SK-N-MC (cell line): ENCODE measurements around the gene KIF1A.

Experiments
- DNase-seq: peaks from one replicate; pipeline ENCODE4 v3.0.0-alpha.2; 2011; ENCODE audit warnings: low read depth, low spot score
- H3K27ac ChIP-seq: fragments of 200-600 bp; sonication (generic); 2 replicates; pipeline ENCODE4 v1.5.1; 2016; ENCODE audit warnings: mixed run types
- H3K36me3 ChIP-seq: fragments of 200-600 bp; sonication (generic); 2 replicates; pipeline ENCODE4 v1.6.1; 2017; ENCODE audit warnings: antibody characterized with exemption, low read length, mixed read lengths; ENCODE audit not compliant: insufficient read depth
- H3K4me3 ChIP-seq: fragments of 200-600 bp; sonication (generic); 2 replicates; pipeline ENCODE4 v1.5.1; 2016
- H3K9ac ChIP-seq: fragments of 200-600 bp; sonication (generic); 2 replicates; pipeline ENCODE4 v1.8.0; 2017; ENCODE audit warnings: mixed run types, mixed read lengths; ENCODE audit not compliant: insufficient read length
- H3K9me3 ChIP-seq: fragments of 200-600 bp; sonication (generic); 2 replicates; pipeline ENCODE4 v1.6.1; 2017; ENCODE audit warnings: low read depth, mild to moderate bottlenecking, antibody characterized with exemption, low read length, moderate library complexity, mixed read lengths
- EZH2 ChIP-seq: fragments of 200-600 bp; sonication (generic); IDR thresholded peaks from one replicate; pipeline ENCODE4 v1.6.1; 2017; ENCODE audit warnings: antibody characterized with exemption
- FOXP2 ChIP-seq: optimal IDR thresholded peaks from 2 replicates; pipeline ENCODE3; 2011; ENCODE audit warnings: mild to moderate bottlenecking, moderate library complexity; ENCODE audit not compliant: insufficient read depth; ENCODE audit errors: extremely low read length, control extremely low read depth
- POLR2AphosphoS5 ChIP-seq: IDR thresholded peaks from 2 replicates; pipeline ENCODE4 v1.6.1; 2012; ENCODE audit warnings: mild to moderate bottlenecking, low read depth, low read length, borderline replicate concordance

Gene KIF1A

GRCh38 chr2:240711701-240712100 is 108.3 kb downstream of the KIF1A start:
- no peak for TF ChIP-seq POLR2AphosphoS5
- no peak for TF ChIP-seq FOXP2
- no peak overlapping the region for H3K27ac ChIP-seq
- DNase-seq: no peak
- H3K4me3 ChIP-seq: no peak overlapping the region
- H3K9ac ChIP-seq: no peak overlapping the region
- H3K36me3 ChIP-seq: no peaks in the 10 kb centered on the region
- no peaks in the 10 kb centered on the region for H3K9me3 ChIP-seq

- no peaks in the 10 kb centered on the region for H3K36me3 ChIP-seq
- no peak for DNase-seq
- TF ChIP-seq FOXP2 (no peak), EZH2 (no peak), POLR2AphosphoS5 (no peak)
- H3K4me3 ChIP-seq: no peak overlapping the region
- H3K27ac ChIP-seq: no peak overlapping the region
- no peak overlapping the region for H3K9ac ChIP-seq
- no peaks in the 10 kb centered on the region for H3K9me3 ChIP-seq
Measured at GRCh38 chr2:240711296-240711695, 108.7 kb downstream of the KIF1A start.

GRCh38 chr2:240708457-240708856 is 111.6 kb downstream of the KIF1A start:
- no peak for TF ChIP-seq EZH2
- TF ChIP-seq POLR2AphosphoS5: no peak
- no peak for TF ChIP-seq FOXP2
- H3K9ac ChIP-seq: no peak overlapping the region
- no peak overlapping the region for H3K4me3 ChIP-seq

GRCh38 chr2:240707821-240708220 is 112.2 kb downstream of the KIF1A start:
- TF ChIP-seq FOXP2: no peak
- TF ChIP-seq EZH2: no peak
- no peak for TF ChIP-seq POLR2AphosphoS5

More at GRCh38 chr2:240708457-240708856, 111.6 kb downstream of the KIF1A start:
- Histone ChIP-seq H3K9me3 (no peaks in the 10 kb centered on the region), H3K36me3 (no peaks in the 10 kb centered on the region), H3K27ac (no peak overlapping the region)
- no peak for DNase-seq

GRCh38 chr2:240707043-240707756 is 112.8 kb downstream of the KIF1A start:
- TF ChIP-seq POLR2AphosphoS5 (no peak), FOXP2 (no peak), EZH2 (no peak)
- Histone ChIP-seq H3K27ac (no peak overlapping the region), H3K4me3 (0 out of 2 replicates have a peak overlapping the region, but pooled peaks have one; percentile 14), H3K9me3 (no peaks in the 10 kb centered on the region), H3K9ac (no peak overlapping the region), H3K36me3 (no peaks in the 10 kb centered on the region)
- DNase-seq: no peak

More at GRCh38 chr2:240707821-240708220, 112.2 kb downstream of the KIF1A start:
- Histone ChIP-seq H3K36me3 (no peaks in the 10 kb centered on the region), H3K9ac (no peak overlapping the region), H3K9me3 (no peaks in the 10 kb centered on the region), H3K27ac (no peak overlapping the region), H3K4me3 (0 out of 2 replicates have a peak overlapping the region, but pooled peaks have one; percentile 14)
- DNase-seq: no peak

GRCh38 chr2:240705204-240705791 is 114.7 kb downstream of the KIF1A start:
- DNase-seq: no peak
- Histone ChIP-seq H3K36me3 (no peaks in the 10 kb centered on the region), H3K9ac (no peak overlapping the region), H3K4me3 (no peak overlapping the region), H3K9me3 (no peaks in the 10 kb centered on the region), H3K27ac (no peak overlapping the region)
- TF ChIP-seq POLR2AphosphoS5: no peak
- TF ChIP-seq FOXP2: no peak
- no peak for TF ChIP-seq EZH2

GRCh38 chr2:240704651-240705050 is 115.4 kb downstream of the KIF1A start:
- H3K27ac ChIP-seq: no peak overlapping the region
- no peak for DNase-seq
- H3K4me3 ChIP-seq: no peak overlapping the region
- TF ChIP-seq FOXP2 (no peak), EZH2 (no peak), POLR2AphosphoS5 (no peak)
- H3K36me3 ChIP-seq: no peaks in the 10 kb centered on the region
- H3K9me3 ChIP-seq: no peaks in the 10 kb centered on the region
- no peak overlapping the region for H3K9ac ChIP-seq

GRCh38 chr2:240703417-240704341 is 116.3 kb downstream of the KIF1A start:
- no peak overlapping the region for H3K4me3 ChIP-seq
- no peak overlapping the region for H3K27ac ChIP-seq
- no peak for DNase-seq
- TF ChIP-seq POLR2AphosphoS5 (no peak), EZH2 (no peak), FOXP2 (no peak)
- H3K9ac ChIP-seq: no peak overlapping the region
- H3K36me3 ChIP-seq: no peaks in the 10 kb centered on the region
- no peaks in the 10 kb centered on the region for H3K9me3 ChIP-seq
